GM12878 (cell line): ENCODE measurements around the gene RBM44. TPM values are rescaled to one million over a fixed set of nuclear protein-coding genes. Genes with fewer than 3 reads are reported as not detected.

Experiments used
- BMI1 ChIP-seq: fragments of 450-650 bp; IDR thresholded peaks from 2 replicates; pipeline ENCODE4 v1.6.1; 2016; ENCODE audit warnings: mild to moderate bottlenecking, moderate library complexity, borderline replicate concordance
- CBFB ChIP-seq: IDR thresholded peaks from 2 replicates; pipeline ENCODE4 v1.6.1; 2016; ENCODE audit warnings: antibody characterized with exemption, low read depth
- E2F4 ChIP-seq: IDR thresholded peaks from 2 replicates; pipeline ENCODE4 v1.6.1; 2012; ENCODE audit warnings: low read depth, low read length, improper control_type of control experiment
- HDAC2 ChIP-seq: fragments of 200-600 bp; sonication (generic); IDR thresholded peaks from 2 replicates; pipeline ENCODE4 v1.6.1; 2017
- HDAC6 ChIP-seq: fragments of 200-600 bp; sonication (generic); IDR thresholded peaks from one replicate; pipeline ENCODE4 v1.8.0; 2017; ENCODE audit warnings: antibody characterized with exemption; ENCODE audit not compliant: unreplicated experiment
- HDGF ChIP-seq: fragments of 450-650 bp; IDR thresholded peaks from 2 replicates; pipeline ENCODE4 v1.6.1; 2016; ENCODE audit warnings: antibody characterized with exemption
- KLF5 ChIP-seq: fragments of 450-650 bp; IDR thresholded peaks from 2 replicates; pipeline ENCODE4 v1.6.1; 2014; ENCODE audit warnings: mild to moderate bottlenecking; ENCODE audit not compliant: partially characterized antibody
- MTA3 ChIP-seq: IDR thresholded peaks from 2 replicates; pipeline ENCODE4 v1.6.1; 2012; ENCODE audit warnings: low read length, inconsistent platforms, borderline replicate concordance
- NFYA ChIP-seq: IDR thresholded peaks from 2 replicates; pipeline ENCODE4 v1.6.1; 2011; ENCODE audit warnings: low read depth, mild to moderate bottlenecking, low read length, improper control_type of control experiment, borderline replicate concordance
- RAD21 ChIP-seq: IDR thresholded peaks from 2 replicates; pipeline ENCODE4 v1.6.1; 2011; ENCODE audit warnings: mild to moderate bottlenecking, low read depth, low read length, moderate library complexity; ENCODE audit not compliant: insufficient read depth
- RCOR1 ChIP-seq: conservative IDR thresholded peaks from 2 replicates; pipeline ENCODE4 v1.6.1; 2012; ENCODE audit warnings: low read depth, low read length, improper control_type of control experiment
- RUNX3 ChIP-seq: IDR thresholded peaks from 2 replicates; pipeline ENCODE4 v1.6.1; 2012; ENCODE audit warnings: low read length, inconsistent platforms
- SMAD1 ChIP-seq: fragments of 450-650 bp; IDR thresholded peaks from 2 replicates; pipeline ENCODE4 v1.6.1; 2018; ENCODE audit warnings: mild to moderate bottlenecking, low read depth; ENCODE audit not compliant: partially characterized antibody
- TAF1 ChIP-seq: IDR thresholded peaks from 2 replicates; pipeline ENCODE4 v1.6.1; 2011; ENCODE audit warnings: mild to moderate bottlenecking, low read depth, low read length, borderline replicate concordance
- ZBTB11 ChIP-seq: fragments of 450-650 bp; formaldehyde crosslinking; IDR thresholded peaks from 2 replicates; pipeline ENCODE4 v1.5.0; 2022; ENCODE audit warnings: mild to moderate bottlenecking, missing genetic modification characterization
- polyA plus RNA-seq, 11 experiments: library from polyadenylated mRNA; depleted of rRNA in 4 of 11; unstranded in 6 of 11; stranded (reverse) in 5 of 11; fragments of >200 nt; fragmentation: Nextera tagmentation in 4 of 11; fragmentation: Illumina TruSeq in 1 of 11; extraction: Ambion mirVana in 4 of 11; extraction: Trizol in 1 of 11; gene quantifications; 1 replicate in 1 of 11; 2 replicates in 10 of 11; pipeline versions ENCODE4 v1.2.1 to v1.2.3, GENCODE V29; 2011 to 2016; ENCODE audit warnings: inconsistent platforms in 2 of 11, missing spikeins in 2 of 11, low read depth in 1 of 11
- total RNA-seq, 4 experiments: library from RNA; depleted of rRNA in 3 of 4; stranded (reverse); fragments of >200 nt in 3 of 4; fragmentation: Illumina TruSeq in 1 of 4; extraction: Trizol in 1 of 4; gene quantifications; 2 replicates each; pipeline versions ENCODE4 v1.2.1 to v1.2.3, GENCODE V29; 2013 to 2021

RBM44 gene
- total and polyA plus RNA-seq, 10 of the 15 experiments (the other 5 are each of a cell fraction or from before 2014, with no cell fraction given), result 0.14 to 1.4 (median 0.62) TPM; not detected in 1

- TF ChIP-seq E2F4 (no peak), RUNX3 (no peak), TAF1 (no peak), RAD21 (no peak), HDGF (no peak), ZBTB11 (CRISPR knock-in tag) (no peak), KLF5 (no peak), HDAC2 (no peak), CBFB (no peak), RCOR1 (no peak), SMAD1 (no peak), NFYA (no peak), MTA3 (no peak), BMI1 (no peak), HDAC6 (no peak)
Observed at GRCh38 chr2:237876532-237876931, 78.0 kb downstream of the RBM44 start (continued).
